IMR-90 (cell line): ENCODE data around the gene TGOLN2. TPM values are rescaled to one million over a fixed set of nuclear protein-coding genes. Genes with fewer than 3 reads are reported as not detected.

ENCODE experiments used
- ATAC-seq: fragments of 200-7000 bp; cut with Tn5 transposase; 2 replicates; pipeline ENCODE4 v1.9.1; 2020; ENCODE audit warnings: low read depth, mild to moderate bottlenecking, moderate library complexity
- BruUV-seq: library from RNA; stranded (reverse); fragments of 400-500 nt; replicated peaks from 2 replicates; lab custom pipeline; 2021; lab: Mats Ljungman, UMichigan
- CTCF ChIA-PET: fragments of 300-600 bp; formaldehyde crosslinking; extraction: SDS; loops from one replicate; lab custom pipeline; 2021; ENCODE audit warnings: antibody characterized with exemption; lab: Yijun Ruan, JAX
- POLR2A ChIA-PET: fragments of 300-600 bp; sonication (Branson Sonifier 250); formaldehyde crosslinking; loops from one replicate; lab custom pipeline; 2022; ENCODE audit warnings: antibody characterized with exemption; ENCODE audit not compliant: unreplicated experiment; lab: Charles Lee
- DNase-seq: peaks from one replicate; pipeline ENCODE4 v3.0.0; 2013
- H2AFZ ChIP-seq: replicated peaks from 2 replicates; pipeline ENCODE3; 2013; ENCODE audit warnings: low read length, mild to moderate bottlenecking; ENCODE audit not compliant: poor library complexity
- H2AK5ac ChIP-seq: 2 replicates; pipeline ENCODE4 v1.6.1; 2013; ENCODE audit warnings: low read depth, low read length, inconsistent platforms
- H2AK9ac ChIP-seq: replicated peaks from 2 replicates; pipeline ENCODE3; 2013; ENCODE audit warnings: mild to moderate bottlenecking, low read depth, low read length, moderate library complexity; ENCODE audit not compliant: poor library complexity
- H2BK120ac ChIP-seq: 2 replicates; pipeline ENCODE4 v1.6.1; 2013; ENCODE audit warnings: low read depth, low read length, inconsistent platforms
- H2BK15ac ChIP-seq: 3 replicates; pipeline ENCODE4 v1.6.1; 2013; ENCODE audit warnings: low read depth, low read length, inconsistent platforms
- H2BK20ac ChIP-seq: 2 replicates; pipeline ENCODE4 v1.6.1; 2013; ENCODE audit warnings: low read depth, mild to moderate bottlenecking, inconsistent platforms, low read length, moderate library complexity
- H2BK5ac ChIP-seq: 2 replicates; pipeline ENCODE4 v1.6.1; 2013; ENCODE audit warnings: mild to moderate bottlenecking, low read depth, low read length, inconsistent platforms; ENCODE audit not compliant: poor library complexity, severe bottlenecking
- H3K14ac ChIP-seq: replicated peaks from 2 replicates; pipeline ENCODE4 v1.6.1; 2013; ENCODE audit warnings: low read depth, low read length, inconsistent platforms
- H3K18ac ChIP-seq: 2 replicates; pipeline ENCODE4 v1.6.1; 2013; ENCODE audit warnings: low read depth, low read length, control low read depth
- H3K23ac ChIP-seq: 2 replicates; pipeline ENCODE4 v1.6.1; 2013; ENCODE audit warnings: low read depth, low read length, inconsistent platforms
- H3K27ac ChIP-seq: 2 replicates; pipeline ENCODE4 v1.5.1; 2013; ENCODE audit warnings: mild to moderate bottlenecking, control low read depth, low read length; ENCODE audit not compliant: insufficient read depth
- H3K27me3 ChIP-seq: 2 replicates; pipeline ENCODE4 v1.6.1; 2013; ENCODE audit warnings: low read length; ENCODE audit not compliant: control insufficient read depth, insufficient read depth
- H3K36me3 ChIP-seq: 2 replicates; pipeline ENCODE4 v1.6.1; 2013; ENCODE audit warnings: low read length, mixed read lengths; ENCODE audit not compliant: control insufficient read depth, insufficient read depth
- H3K4ac ChIP-seq: 2 replicates; pipeline ENCODE4 v1.6.1; 2013; ENCODE audit warnings: low read depth, low read length, inconsistent platforms
- H3K4me1 ChIP-seq: 2 replicates; pipeline ENCODE4 v1.6.1; 2013; ENCODE audit warnings: low read length, mixed read lengths; ENCODE audit not compliant: control insufficient read depth, insufficient read depth
- H3K4me2 ChIP-seq: 2 replicates; pipeline ENCODE4 v1.6.1; 2013; ENCODE audit warnings: low read depth, mild to moderate bottlenecking, control low read depth, low read length, moderate library complexity
- H3K4me3 ChIP-seq: 2 replicates; pipeline ENCODE4 v1.5.1; 2013; ENCODE audit warnings: low read depth, mild to moderate bottlenecking, control low read depth, low read length, moderate library complexity; ENCODE audit not compliant: insufficient read depth
- H3K56ac ChIP-seq: 2 replicates; pipeline ENCODE4 v1.6.1; 2013; ENCODE audit warnings: low read length, inconsistent platforms; ENCODE audit not compliant: insufficient read depth; ENCODE audit errors: extremely low read depth
- H3K79me1 ChIP-seq, 2 experiments: 2 replicates each; pipeline ENCODE4 v1.6.1; 2013; ENCODE audit warnings: low read length in 2 of 2, inconsistent platforms in 1 of 2, low read depth in 1 of 2
- H3K9ac ChIP-seq: 2 replicates; pipeline ENCODE4 v1.6.1; 2013; ENCODE audit warnings: low read depth, low read length, control low read depth
- H3K9me1 ChIP-seq: 2 replicates; pipeline ENCODE4 v1.6.1; 2013; ENCODE audit warnings: low read length, inconsistent platforms; ENCODE audit not compliant: insufficient read depth
- H3K9me3 ChIP-seq: 2 replicates; pipeline ENCODE4 v1.6.1; 2013; ENCODE audit warnings: low read length; ENCODE audit not compliant: control insufficient read depth, insufficient read depth
- H4K20me1 ChIP-seq: 2 replicates; pipeline ENCODE4 v1.6.1; 2013; ENCODE audit warnings: low read length, inconsistent platforms; ENCODE audit not compliant: insufficient read depth
- H4K5ac ChIP-seq: 2 replicates; pipeline ENCODE4 v1.6.1; 2013; ENCODE audit warnings: mild to moderate bottlenecking, low read depth, low read length, control low read depth
- H4K8ac ChIP-seq, 2 experiments: 2 replicates each; pipeline ENCODE4 v1.6.1; 2013; ENCODE audit warnings: low read depth in 2 of 2, low read length in 2 of 2, control low read depth in 1 of 2, inconsistent platforms in 1 of 2
- H4K91ac ChIP-seq: 2 replicates; pipeline ENCODE4 v1.6.1; 2013; ENCODE audit warnings: low read depth, low read length, inconsistent platforms; ENCODE audit not compliant: insufficient read depth
- CHD1 ChIP-seq: IDR thresholded peaks from 2 replicates; pipeline ENCODE4 v1.6.1; 2012; ENCODE audit warnings: low read depth, low read length, improper control_type of control experiment
- POLR2A ChIP-seq: IDR thresholded peaks from 2 replicates; pipeline ENCODE4 v1.6.1; 2012; ENCODE audit warnings: mild to moderate bottlenecking, low read depth, low read length
- RFX5 ChIP-seq: IDR thresholded peaks from 2 replicates; pipeline ENCODE4 v1.8.0; 2012; ENCODE audit warnings: low read depth, mild to moderate bottlenecking, low read length, moderate library complexity
- SMC3 ChIP-seq: fragments of 150-350 bp; IDR thresholded peaks from 2 replicates; pipeline ENCODE4 v1.6.1; 2016; ENCODE audit warnings: low read depth, mild to moderate bottlenecking, antibody characterized with exemption, low read length, moderate library complexity
- dilution Hi-C: fragments of 300-500 bp; cut with HindIII; formaldehyde crosslinking; loops from one replicate; pipeline ENCODE4 v1.14.3; 2018; ENCODE audit warnings: low sequenced_read_pairs; ENCODE audit not compliant: unreplicated experiment
- in situ Hi-C: fragments of 300-500 bp; cut with MboI; formaldehyde crosslinking; loops from 3 replicates; pipeline ENCODE4 v1.14.3; 2019; ENCODE audit warnings: low sequenced_read_pairs, inconsistent platforms, mixed read lengths
- intact Hi-C: fragments of 100-400 bp; cut with micrococcal nuclease; formaldehyde crosslinking; loops from 2 replicates; pipeline ENCODE4 v1.10.0; 2022
- polyA plus RNA-seq, 3 experiments: library from polyadenylated mRNA; depleted of rRNA; stranded (reverse); fragments of >200 nt; gene quantifications; 2 replicates each; pipeline ENCODE4 v1.2.3, GENCODE V29; 2012; ENCODE audit warnings: low replicate concordance in 1 of 3
- total RNA-seq: library from RNA; depleted of rRNA; stranded (reverse); fragments of >200 nt; gene quantifications from 2 replicates; pipeline ENCODE4 v1.2.3, GENCODE V29; 2012
- TF ChIP-seq, protein P1 (sequence below): conservative IDR thresholded peaks from 2 replicates; pipeline ENCODE4 v1.5.1; 2012; ENCODE audit warnings: mild to moderate bottlenecking, low read depth, low read length, improper control_type of control experiment

Gene TGOLN2
- total and polyA plus RNA-seq, 2 of the 4 experiments (the other 2 are of a cell fraction), result 57.7 to 92.3 TPM

DNA sequence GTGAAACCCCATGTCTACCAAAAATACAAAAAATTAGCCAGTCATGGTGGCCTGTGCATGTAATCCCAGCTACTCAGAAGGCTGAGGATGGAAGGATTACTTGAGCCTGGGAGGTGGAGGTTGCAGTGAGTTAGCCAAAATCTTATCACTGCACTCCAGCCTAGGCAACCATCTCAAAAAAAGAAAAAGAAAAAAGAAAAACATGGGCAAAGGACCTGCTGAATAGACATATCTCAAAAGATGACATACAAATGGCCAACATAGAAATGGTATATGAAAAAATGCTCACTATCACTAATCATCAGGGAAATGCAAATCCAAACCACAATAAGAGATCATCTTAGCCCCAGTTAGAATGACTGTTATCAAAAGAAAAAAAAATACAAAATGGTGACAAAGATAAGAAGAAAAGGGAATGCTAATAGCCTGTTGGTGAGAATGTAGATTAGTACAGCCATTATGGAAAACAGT, 1.4 kb upstream of the TGOLN2 start:
- CTCF ChIA-PET, result interaction anchor here (0.6 kb wide), 1 partner anchor 554 kb away, joined by 3 read pairs; no protein-coding TSS in a partner anchor
- no peak overlapping the region for H3K27ac ChIP-seq
- ATAC-seq, result no peak
- peaks cover 3 to 42% of the 10 kb centered on the region in 2 experiments for H3K79me1 ChIP-seq
- no peak overlapping the region for H3K18ac ChIP-seq
- H3K23ac ChIP-seq, result no peak overlapping the region
- no peak overlapping the region for H2AFZ ChIP-seq
- no peak overlapping the region for H4K91ac ChIP-seq
- H2AK5ac ChIP-seq, result no peak overlapping the region
- H3K14ac ChIP-seq, result no peak overlapping the region
- peaks cover 29% of the 10 kb centered on the region for H4K20me1 ChIP-seq
- H2BK5ac ChIP-seq, result no peak overlapping the region
- no peak overlapping the region for H3K4me3 ChIP-seq
- H2AK9ac ChIP-seq, result no peak overlapping the region
- H4K5ac ChIP-seq, result no peak overlapping the region
- H3K9ac ChIP-seq, result no peak overlapping the region
- peak overlapping the region; percentile 27 to 33; a peak in 1 of 4 replicates for H4K8ac ChIP-seq
- no peaks in the 10 kb centered on the region for H3K9me3 ChIP-seq
- H2BK20ac ChIP-seq, result no peak overlapping the region
- in situ Hi-C loops (no loop called here), intact Hi-C loops (loop anchor here (5.0 kb wide), 1 partner anchor 223 kb away; no protein-coding TSS in a partner anchor), dilution Hi-C loops (no loop called here)
- H3K27me3 ChIP-seq, result no peaks in the 10 kb centered on the region
- BruUV-seq, result no TSS peak
- H3K4ac ChIP-seq, result no peak overlapping the region
- DNase-seq, result no peak
- H3K4me1 ChIP-seq, result peaks cover 5% of the 10 kb centered on the region
- H3K56ac ChIP-seq, result no peak overlapping the region
- peaks cover 22% of the 10 kb centered on the region for H3K36me3 ChIP-seq
- TF ChIP-seq RFX5, result no peak
- no peak for TF ChIP-seq SMC3
- no peak for TF ChIP-seq POLR2A
- no peak for TF ChIP-seq CHD1
- TF ChIP-seq, protein P1, sequence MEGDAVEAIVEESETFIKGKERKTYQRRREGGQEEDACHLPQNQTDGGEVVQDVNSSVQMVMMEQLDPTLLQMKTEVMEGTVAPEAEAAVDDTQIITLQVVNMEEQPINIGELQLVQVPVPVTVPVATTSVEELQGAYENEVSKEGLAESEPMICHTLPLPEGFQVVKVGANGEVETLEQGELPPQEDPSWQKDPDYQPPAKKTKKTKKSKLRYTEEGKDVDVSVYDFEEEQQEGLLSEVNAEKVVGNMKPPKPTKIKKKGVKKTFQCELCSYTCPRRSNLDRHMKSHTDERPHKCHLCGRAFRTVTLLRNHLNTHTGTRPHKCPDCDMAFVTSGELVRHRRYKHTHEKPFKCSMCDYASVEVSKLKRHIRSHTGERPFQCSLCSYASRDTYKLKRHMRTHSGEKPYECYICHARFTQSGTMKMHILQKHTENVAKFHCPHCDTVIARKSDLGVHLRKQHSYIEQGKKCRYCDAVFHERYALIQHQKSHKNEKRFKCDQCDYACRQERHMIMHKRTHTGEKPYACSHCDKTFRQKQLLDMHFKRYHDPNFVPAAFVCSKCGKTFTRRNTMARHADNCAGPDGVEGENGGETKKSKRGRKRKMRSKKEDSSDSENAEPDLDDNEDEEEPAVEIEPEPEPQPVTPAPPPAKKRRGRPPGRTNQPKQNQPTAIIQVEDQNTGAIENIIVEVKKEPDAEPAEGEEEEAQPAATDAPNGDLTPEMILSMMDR, result no peak
- no peak overlapping the region for H3K4me2 ChIP-seq
- H3K9me1 ChIP-seq, result peaks cover 3% of the 10 kb centered on the region; the same call in 1 of the 2 replicates
- H2BK15ac ChIP-seq, result no peak overlapping the region
- no peak overlapping the region for H2BK120ac ChIP-seq
- POLR2A ChIA-PET, result no interaction called here
